Brain pericyte (primary cell): ENCODE data around the gene EMILIN1.
"Not testable (repeated sequence)": the region's sequence is repeated elsewhere in the genome, so short reads cannot be mapped to it uniquely, and the experiment has no call there.

Experiments
- DNase-seq: peaks from one replicate; pipeline ENCODE4 v3.0.0-alpha.2; 2012; ENCODE audit warnings: low read depth, low spot score

Gene EMILIN1

GRCh38 chr2:27093430-27094352 is 15.3 kb downstream of the EMILIN1 start:
- DNase-seq, result no peak

- DNase-seq, result no peak
Measured at GRCh38 chr2:27094353-27094984, 16.1 kb downstream of the EMILIN1 start.

GRCh38 chr2:27095427-27095744 is 17.0 kb downstream of the EMILIN1 start:
- DNase-seq, result no peak

GRCh38 chr2:27095745-27096651 is 17.6 kb downstream of the EMILIN1 start:
- DNase-seq, result no peak

GRCh38 chr2:27096748-27097297 is 18.4 kb downstream of the EMILIN1 start:
- DNase-seq, result no peak

- no peak for DNase-seq
Measured at GRCh38 chr2:27097341-27097740, 18.9 kb downstream of the EMILIN1 start.

- no peak for DNase-seq
Measured at GRCh38 chr2:27099334-27099955, 21.0 kb downstream of the EMILIN1 start.

- DNase-seq, result no peak
Measured at GRCh38 chr2:27100036-27100435, 21.6 kb downstream of the EMILIN1 start.

GRCh38 chr2:27102329-27102728 is 23.9 kb downstream of the EMILIN1 start:
- DNase-seq, result no peak

GRCh38 chr2:27105981-27106380 is 27.6 kb downstream of the EMILIN1 start:
- DNase-seq, result no peak

GRCh38 chr2:27108221-27108620 is 29.8 kb downstream of the EMILIN1 start:
- no peak for DNase-seq

GRCh38 chr2:27109083-27109482 is 30.7 kb downstream of the EMILIN1 start:
- DNase-seq, result no peak

GRCh38 chr2:27110603-27111352 is 32.4 kb downstream of the EMILIN1 start:
- DNase-seq, result not testable (repeated sequence)

GRCh38 chr2:27111392-27112078 is 33.1 kb downstream of the EMILIN1 start:
- not testable (repeated sequence) for DNase-seq

GRCh38 chr2:27115519-27115918 is 37.1 kb downstream of the EMILIN1 start:
- no peak for DNase-seq

GRCh38 chr2:27117995-27118524 is 39.6 kb downstream of the EMILIN1 start:
- DNase-seq, result no peak

GRCh38 chr2:27118525-27119329 is 40.3 kb downstream of the EMILIN1 start, which contains the start of gene CGREF1:
TSS of gene CGREF1 (minus strand) at chr2:27119128. CDS start at chr2:27104366, 14,762 bp downstream.
- no peak for DNase-seq

GRCh38 chr2:27119330-27119670 is 40.9 kb downstream of the EMILIN1 start:
- not testable (repeated sequence) for DNase-seq

- DNase-seq, result no peak
Measured at GRCh38 chr2:27121906-27122305, 43.5 kb downstream of the EMILIN1 start.
